H54 (cell line): ENCODE measurements around the gene SLFN14.

Source experiments
- DNase-seq: peaks from one replicate; pipeline ENCODE4 v3.0.0; 2011; ENCODE audit warnings: low spot score, mixed read lengths; ENCODE audit not compliant: insufficient read length
- FAIRE-seq: peaks from 3 replicates; lab custom pipeline; 2011; peaks lifted over from hg19 to GRCh38; lab: Jason Lieb, UNC
- POLR2A ChIP-seq: IDR thresholded peaks from 2 replicates; pipeline ENCODE4 v1.6.1; 2011; ENCODE audit warnings: low read depth, mild to moderate bottlenecking, low read length

Gene SLFN14

DNA sequence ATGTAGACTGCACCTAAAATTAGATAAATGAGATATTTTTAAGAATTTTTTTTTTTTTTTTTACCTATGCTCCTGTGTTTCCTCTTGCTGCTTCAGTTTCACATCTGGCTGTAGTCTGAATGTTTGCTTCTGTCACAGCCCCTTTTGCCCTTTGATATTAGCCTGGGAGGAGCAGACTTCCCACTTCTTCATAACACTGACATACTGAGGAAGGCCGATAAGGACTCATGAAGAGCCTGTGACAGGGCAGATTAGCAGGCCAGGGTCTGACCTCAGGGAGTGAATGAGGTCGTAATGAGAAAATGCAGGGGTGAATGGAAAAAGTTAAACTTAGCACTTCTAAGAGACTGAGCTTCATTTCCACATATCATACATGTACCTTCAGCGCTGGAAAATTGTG is at the start of gene SLFN14:
Gene SLFN14, minus strand, starts transcription at position 117 of the 400 bp plus-strand sequence. CDS start 2,757 bp downstream, outside the sequence.
- no peak for FAIRE-seq
- no peak for DNase-seq
- no peak for TF ChIP-seq POLR2A

DNA sequence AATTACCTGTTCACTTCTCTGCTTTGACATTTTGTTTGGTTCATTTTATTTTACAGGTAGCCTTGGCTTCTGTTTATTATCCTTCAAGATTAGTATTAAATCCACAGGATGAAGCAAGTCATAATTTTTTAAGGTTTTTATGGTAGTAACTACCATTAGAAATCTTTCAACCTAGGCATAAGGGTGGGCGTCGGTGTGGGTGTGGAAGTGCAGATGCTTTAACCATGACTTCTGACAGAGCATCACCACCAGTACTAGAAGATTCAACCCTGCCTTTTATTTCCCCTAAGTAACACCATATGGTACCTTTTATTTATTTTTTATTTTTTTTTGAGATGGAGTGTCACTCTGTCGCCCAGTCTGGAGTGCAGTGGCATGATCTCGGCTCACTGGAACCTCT is 49.2 kb upstream of the SLFN14 start:
- FAIRE-seq, result no peak
- DNase-seq, result no peak
- TF ChIP-seq POLR2A, result no peak

DNA sequence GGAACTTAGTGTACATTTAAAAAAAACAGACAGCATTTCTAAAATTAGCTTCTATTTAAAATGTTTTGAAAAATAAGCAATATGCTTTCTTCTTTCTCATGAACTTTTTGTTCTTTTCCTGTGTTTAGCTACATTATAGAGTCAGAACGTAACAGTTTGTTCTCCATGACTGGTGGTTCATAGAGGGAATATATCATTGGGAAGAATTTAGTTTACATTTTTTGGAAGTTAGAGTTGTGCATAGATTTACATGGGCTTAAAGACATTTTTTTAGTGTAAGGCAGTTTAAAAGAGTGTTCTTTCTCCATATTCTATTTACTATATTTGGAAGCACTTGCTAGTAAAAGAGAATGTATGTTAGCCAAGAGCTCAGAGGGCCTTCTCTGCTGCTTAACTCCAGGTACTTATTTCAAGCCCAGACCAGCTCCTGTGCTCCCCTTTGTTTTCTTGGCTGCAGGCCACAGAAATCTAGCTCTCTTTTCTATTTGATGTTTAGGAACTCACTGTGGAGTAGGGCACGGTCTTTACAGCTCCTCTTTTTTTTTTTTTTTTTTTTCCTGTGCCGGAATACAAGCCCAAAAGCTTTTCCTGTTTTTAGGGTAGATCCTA is 46.7 kb upstream of the SLFN14 start:
- FAIRE-seq (no peak), DNase-seq (no peak)
- TF ChIP-seq POLR2A, result no peak

DNA sequence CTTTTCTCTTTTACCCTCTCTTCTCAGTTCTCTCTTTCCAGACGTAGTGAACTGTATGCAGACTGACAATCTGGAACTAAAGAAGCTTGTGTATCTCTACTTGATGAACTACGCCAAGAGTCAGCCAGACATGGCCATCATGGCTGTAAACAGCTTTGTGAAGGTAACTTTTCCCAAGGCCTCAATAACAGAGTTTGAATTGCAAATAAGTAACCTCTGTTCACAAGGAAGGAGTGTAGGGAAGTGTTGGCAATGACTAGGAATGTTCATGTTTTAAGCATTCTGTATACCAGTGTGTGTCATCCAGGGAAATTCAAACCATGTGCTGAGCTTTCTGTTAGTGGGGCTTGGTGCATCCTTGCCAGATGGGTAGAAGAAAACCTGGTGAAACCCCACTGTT is 45.1 kb upstream of the SLFN14 start:
- TF ChIP-seq POLR2A, result no peak
- no peak for DNase-seq
- FAIRE-seq, result no peak

DNA sequence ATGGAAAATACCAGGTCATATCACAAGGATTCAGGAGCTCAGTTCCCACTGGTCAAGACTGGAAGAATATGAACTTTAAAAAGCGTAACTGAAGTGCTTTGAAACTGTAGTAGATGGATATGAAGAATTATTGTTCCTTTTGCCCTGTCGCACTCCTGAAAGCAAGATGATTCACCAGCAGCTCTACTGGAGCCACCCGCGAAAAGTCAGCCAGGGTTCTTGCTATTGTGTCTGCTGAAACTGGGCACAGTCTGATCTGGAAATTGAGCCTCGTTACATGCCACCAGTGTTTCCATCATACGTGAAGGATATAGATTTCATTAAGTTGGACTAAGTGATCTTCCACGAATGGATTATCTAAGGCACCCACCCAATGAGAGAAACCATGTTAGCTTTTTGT is 43.1 kb upstream of the SLFN14 start:
- FAIRE-seq, result no peak
- no peak for DNase-seq
- no peak for TF ChIP-seq POLR2A

DNA sequence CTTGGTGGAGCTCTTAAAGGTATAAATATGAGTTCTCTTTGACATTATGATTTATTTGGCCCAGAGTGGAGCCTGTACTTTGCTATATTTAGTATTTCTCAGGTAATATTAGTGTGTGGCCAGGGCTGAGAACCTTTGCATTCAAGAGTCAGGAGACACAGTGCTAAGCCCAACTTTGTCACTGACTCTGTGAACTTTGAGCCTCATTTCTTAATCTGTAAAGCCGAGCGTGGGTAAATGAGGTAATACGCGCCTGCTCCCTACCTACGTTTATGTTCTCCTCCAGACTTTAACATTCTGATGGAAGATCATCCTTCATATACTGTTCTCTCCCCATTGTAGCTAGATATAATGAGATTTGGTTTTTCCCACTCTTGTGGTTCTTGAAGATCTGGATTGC is 37.0 kb upstream of the SLFN14 start:
- FAIRE-seq, result no peak
- TF ChIP-seq POLR2A, result no peak
- DNase-seq, result no peak

DNA sequence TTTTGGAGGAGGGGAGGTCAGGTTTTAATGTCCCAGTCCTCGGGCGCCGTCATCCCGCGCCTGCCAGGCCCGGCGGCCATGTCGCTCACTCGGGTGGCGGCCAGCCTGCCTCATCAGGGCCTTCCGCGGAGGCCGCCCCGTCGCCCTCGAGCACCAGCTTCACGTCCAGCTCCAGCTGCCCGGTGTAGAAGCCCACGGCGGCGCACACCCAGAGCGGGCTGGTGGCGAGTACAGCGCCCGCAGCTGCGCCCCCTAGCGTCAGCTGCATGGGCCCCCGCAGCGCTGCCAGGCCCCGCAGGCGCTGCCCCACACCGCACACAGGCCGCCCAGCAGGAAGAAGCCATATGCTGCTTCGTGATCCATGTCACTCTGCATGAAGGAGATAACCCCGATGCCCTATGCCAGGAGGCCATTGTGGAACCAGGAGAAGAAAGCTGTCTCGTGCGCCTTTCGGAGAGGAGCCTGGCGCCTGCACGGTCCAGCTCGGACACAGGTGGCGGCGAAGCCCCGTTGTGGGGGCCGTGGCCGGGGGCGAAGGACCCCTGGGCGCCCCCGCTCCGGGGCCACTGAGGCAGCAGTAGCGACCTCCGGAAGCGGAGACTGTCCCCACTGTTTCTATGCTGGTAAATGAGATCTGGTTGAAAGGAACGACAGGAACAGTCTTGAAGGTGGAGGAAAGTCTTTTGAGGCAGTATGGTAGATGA is 36.1 kb upstream of the SLFN14 start:
- no peak for TF ChIP-seq POLR2A
- FAIRE-seq (no peak), DNase-seq (no peak)

DNA sequence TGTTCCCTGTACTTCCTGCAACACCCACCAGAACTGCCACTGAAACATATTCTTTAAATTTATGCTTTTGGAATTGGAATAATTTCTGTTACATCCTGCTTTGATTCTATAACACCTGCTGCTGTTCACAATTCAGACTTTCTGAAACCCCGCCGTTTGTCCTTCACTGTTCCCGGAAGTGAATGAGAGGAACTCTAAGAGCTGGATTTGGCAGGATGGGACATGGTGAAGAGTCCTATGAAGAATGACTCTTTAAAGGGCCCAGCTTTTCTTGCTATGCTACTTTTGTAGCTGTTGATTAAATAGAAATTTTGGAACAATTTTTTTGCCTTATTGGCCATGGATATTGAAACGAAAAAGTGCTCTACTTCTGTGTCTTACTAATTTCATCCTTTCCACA is 35.5 kb upstream of the SLFN14 start:
- DNase-seq (no peak), FAIRE-seq (no peak)
- TF ChIP-seq POLR2A, result no peak

DNA sequence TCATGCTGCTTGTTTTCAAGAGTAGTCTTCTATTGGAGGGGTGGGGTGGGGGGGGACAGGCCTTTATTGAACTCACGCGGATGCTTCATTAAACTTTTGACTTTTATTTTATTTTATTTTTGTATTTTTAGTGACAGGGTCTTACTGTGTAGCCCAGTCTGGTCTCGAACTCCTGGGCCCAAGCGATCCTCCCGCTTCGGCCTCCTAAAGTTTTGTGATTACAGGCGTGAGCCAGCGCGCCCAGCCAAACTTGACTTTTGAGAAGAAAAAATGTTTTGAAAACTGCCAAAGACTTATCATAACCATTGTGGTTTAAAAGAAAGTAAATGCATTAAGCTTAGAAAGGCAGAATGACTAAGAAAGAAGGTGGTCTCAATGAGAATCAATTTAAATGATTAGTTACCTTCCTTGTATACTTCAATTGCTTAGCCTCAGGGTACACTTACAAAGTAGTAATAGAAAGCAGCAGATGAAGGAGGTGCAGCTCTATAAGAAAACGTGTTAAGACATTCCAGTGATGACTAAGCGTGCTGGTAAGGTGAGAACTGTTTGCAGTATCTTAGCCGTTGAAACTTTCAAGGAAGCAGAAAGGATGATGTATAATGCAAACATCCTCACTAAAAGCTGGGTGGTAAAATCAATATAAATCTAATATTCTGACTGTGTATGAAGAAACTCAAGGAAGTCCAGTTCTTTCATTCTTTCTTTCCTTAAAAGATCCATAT is 27.7 kb upstream of the SLFN14 start:
- TF ChIP-seq POLR2A, result no peak
- peak; percentile 55 for DNase-seq
- peak; percentile 76 for FAIRE-seq

DNA sequence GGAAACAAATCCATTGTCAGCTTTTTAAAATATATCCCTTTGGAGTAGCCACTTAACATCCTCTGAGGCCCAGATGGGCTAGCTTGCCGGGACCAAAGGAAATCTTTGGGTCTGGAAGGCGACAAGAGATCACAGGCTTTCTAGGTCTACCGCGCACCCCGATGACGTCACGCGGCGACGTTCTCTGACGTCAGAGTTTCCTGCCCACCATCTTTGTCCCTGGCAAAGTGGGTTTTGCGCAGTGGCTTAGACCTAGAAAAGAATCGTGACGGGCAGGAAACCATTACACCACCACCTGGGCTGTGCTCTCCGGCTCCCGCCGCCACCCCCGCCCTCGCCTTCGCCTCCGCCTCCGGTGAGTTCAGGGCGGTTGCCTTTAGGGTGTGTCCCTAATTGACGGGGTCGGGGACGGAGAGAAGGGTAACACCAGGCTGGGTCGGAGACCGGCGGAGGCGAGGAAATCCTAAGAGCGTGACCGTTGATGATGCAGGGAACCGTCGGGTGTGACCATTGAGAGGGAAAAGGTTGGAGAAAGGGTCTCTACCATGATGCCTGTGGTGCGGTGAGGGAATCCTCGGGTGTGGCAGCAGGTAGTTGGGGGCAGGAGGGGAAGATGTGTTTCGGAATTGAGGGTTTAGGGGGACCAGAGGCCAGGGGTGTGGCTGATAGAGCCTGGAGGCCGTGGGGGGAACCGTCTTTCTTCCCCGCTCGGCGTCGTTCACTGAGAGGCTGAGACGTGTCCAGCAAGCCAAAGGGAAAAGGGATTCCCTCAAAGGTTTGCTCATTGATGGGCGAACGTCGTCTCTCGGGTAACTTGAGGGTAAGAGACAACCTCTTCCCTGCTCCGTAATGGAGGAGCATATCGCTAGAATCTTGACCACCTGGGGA is 26.7 kb upstream of the SLFN14 start, which contains the start of gene AP2B1:
Gene AP2B1, plus strand, starts transcription at position 249 of the 888 bp plus-strand sequence. CDS start 6,709 bp downstream, outside the sequence.
- peak; percentile 68 for TF ChIP-seq POLR2A
- FAIRE-seq, result peak; percentile 89
- DNase-seq, result peak; percentile 74

DNA sequence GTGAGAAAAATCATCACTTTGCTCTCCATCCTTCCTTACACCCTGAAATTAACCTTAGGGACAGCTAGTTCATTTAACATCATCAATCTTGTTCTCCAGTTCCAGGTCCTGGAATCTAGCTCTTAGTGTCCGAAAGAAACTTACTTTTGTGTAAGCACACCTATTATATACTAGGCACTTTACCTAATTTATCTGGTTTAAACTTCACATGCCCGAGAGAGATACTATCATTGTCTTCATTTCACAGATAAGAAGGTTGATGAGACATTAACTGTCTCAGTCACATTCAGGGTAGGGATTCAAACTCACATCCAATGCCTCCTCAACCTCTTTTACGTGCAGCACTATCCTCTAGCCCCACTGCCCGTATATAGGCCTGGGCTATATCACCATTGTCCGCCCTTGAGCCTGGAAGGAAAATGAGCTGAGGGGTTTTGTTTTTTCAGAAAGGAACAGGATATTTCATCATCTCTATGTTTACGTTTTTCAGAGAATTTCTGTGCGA is 26.0 kb upstream of the SLFN14 start:
- no peak for TF ChIP-seq POLR2A
- FAIRE-seq, result no peak

DNA sequence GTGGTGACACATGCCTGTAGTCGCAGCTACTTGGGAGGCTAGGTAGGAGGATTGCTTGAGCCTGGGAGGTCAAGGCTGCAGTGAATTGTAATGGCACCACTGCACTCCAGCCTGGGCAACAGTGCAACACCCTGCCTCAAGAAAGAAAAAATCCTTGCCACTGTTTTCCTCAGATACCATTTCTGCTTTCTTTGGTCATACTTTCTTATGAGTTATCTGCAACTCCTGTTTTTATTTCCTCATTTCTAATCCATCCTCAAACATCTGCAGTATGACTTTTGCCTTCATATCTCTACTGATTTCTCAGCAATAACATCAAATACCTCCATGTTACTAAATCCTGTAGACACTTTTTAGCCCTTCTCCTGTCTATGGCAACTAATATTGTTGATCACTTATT is 23.4 kb upstream of the SLFN14 start:
- no peak for DNase-seq
- FAIRE-seq, result no peak
- TF ChIP-seq POLR2A, result no peak

More for the DNA sequence above, 26.0 kb upstream of the SLFN14 start:
- DNase-seq, result no peak

DNA sequence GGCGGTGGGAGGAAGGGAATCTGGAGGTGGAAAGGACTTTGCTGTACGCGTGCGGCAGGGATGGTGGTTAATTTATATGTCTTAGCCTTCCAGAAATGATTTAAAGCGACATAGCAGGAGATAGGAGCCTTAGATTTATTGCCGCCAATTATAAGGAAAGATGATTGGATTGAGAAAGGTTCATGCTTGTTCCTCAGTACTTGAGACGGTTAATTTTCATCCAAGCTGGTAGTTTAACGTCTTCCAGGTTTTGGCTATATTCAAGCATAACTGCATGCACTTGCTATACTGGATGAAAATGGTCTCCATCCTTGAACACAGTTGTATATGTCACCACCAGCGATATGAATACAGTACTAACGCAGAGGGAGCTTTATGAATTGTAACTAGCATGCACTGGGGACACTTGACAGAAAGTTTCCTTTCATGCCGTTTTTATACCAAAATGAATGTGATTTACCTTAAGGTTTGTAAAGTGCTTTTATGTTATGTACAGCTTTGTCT is 18.4 kb upstream of the SLFN14 start:
- DNase-seq, result no peak
- no peak for TF ChIP-seq POLR2A
- no peak for FAIRE-seq
